H9 (cell line): Measurements from ENCODE around the gene TREML2. TPM values are rescaled to one million over a fixed set of nuclear protein-coding genes. Genes with fewer than 3 reads are reported as not detected.

Experiments used
- DNase-seq: peaks from one replicate; pipeline ENCODE4 v3.0.0-alpha.2; 2017
- H2AFZ ChIP-seq: one replicate; pipeline ENCODE4 v1.6.1; 2013; ENCODE audit warnings: mild to moderate bottlenecking, low read length, control low read depth, moderate library complexity
- H2AK5ac ChIP-seq: 2 replicates; pipeline ENCODE4 v1.6.1; 2013; ENCODE audit warnings: low read length, control low read depth, mixed read lengths; ENCODE audit not compliant: insufficient read length
- H2BK120ac ChIP-seq: one replicate; pipeline ENCODE4 v1.6.1; 2013; ENCODE audit warnings: low read depth, mild to moderate bottlenecking, low read length, control low read depth, inconsistent platforms; ENCODE audit not compliant: poor library complexity, severe bottlenecking
- H2BK12ac ChIP-seq: 2 replicates; pipeline ENCODE4 v1.6.1; 2013; ENCODE audit warnings: low read length, control low read depth, mixed read lengths, low read depth; ENCODE audit not compliant: insufficient read length
- H2BK15ac ChIP-seq: 2 replicates; pipeline ENCODE4 v1.6.1; 2013; ENCODE audit warnings: low read depth, low read length, control low read depth
- H2BK20ac ChIP-seq: one replicate; pipeline ENCODE4 v1.6.1; 2013; ENCODE audit warnings: low read depth, mild to moderate bottlenecking, low read length, control low read depth, inconsistent platforms; ENCODE audit not compliant: poor library complexity, severe bottlenecking
- H2BK5ac ChIP-seq: 2 replicates; pipeline ENCODE4 v1.6.1; 2013; ENCODE audit warnings: low read length, control low read depth, mixed read lengths; ENCODE audit not compliant: insufficient read length
- H3K14ac ChIP-seq: 2 replicates; pipeline ENCODE4 v1.6.1; 2013; ENCODE audit warnings: low read length, control low read depth; ENCODE audit not compliant: insufficient read depth
- H3K18ac ChIP-seq: 2 replicates; pipeline ENCODE4 v1.6.1; 2013; ENCODE audit warnings: low read depth, mild to moderate bottlenecking, mixed read lengths, low read length, control low read depth; ENCODE audit not compliant: insufficient read length
- H3K23ac ChIP-seq: 2 replicates; pipeline ENCODE4 v1.6.1; 2013; ENCODE audit warnings: low read length, control low read depth, mixed read lengths, low read depth; ENCODE audit not compliant: insufficient read length
- H3K23me2 ChIP-seq: 2 replicates; pipeline ENCODE4 v1.6.1; 2013; ENCODE audit warnings: low read depth, mild to moderate bottlenecking, mixed read lengths, low read length, control low read depth; ENCODE audit not compliant: insufficient read length, poor library complexity, severe bottlenecking
- H3K27ac ChIP-seq: 2 replicates; pipeline ENCODE4 v1.5.1; 2013; ENCODE audit warnings: low read length, control low read depth, mixed read lengths, low read depth; ENCODE audit not compliant: insufficient read length
- H3K27me3 ChIP-seq: 2 replicates; pipeline ENCODE4 v1.6.1; 2013; ENCODE audit warnings: low read length, control low read depth, inconsistent platforms; ENCODE audit not compliant: insufficient read depth
- H3K4ac ChIP-seq: 2 replicates; pipeline ENCODE4 v1.6.1; 2013; ENCODE audit warnings: low read depth, mild to moderate bottlenecking, control low read depth, inconsistent platforms, low read length, moderate library complexity
- H3K4me1 ChIP-seq: 2 replicates; pipeline ENCODE4 v1.6.1; 2013; ENCODE audit warnings: low read length, control low read depth, inconsistent platforms; ENCODE audit not compliant: insufficient read depth
- H3K4me2 ChIP-seq: 2 replicates; pipeline ENCODE4 v1.6.1; 2013; ENCODE audit warnings: low read length, control low read depth, mixed read lengths; ENCODE audit not compliant: insufficient read length, insufficient read depth
- H3K56ac ChIP-seq: 2 replicates; pipeline ENCODE4 v1.6.1; 2013; ENCODE audit warnings: low read depth, mild to moderate bottlenecking, mixed read lengths, low read length, control low read depth; ENCODE audit not compliant: insufficient read length
- H3K79me1 ChIP-seq: 2 replicates; pipeline ENCODE4 v1.6.1; 2013; ENCODE audit warnings: low read depth, mild to moderate bottlenecking, moderate library complexity, low read length, control low read depth, inconsistent platforms; ENCODE audit not compliant: insufficient read depth, poor library complexity, severe bottlenecking
- H3K79me2 ChIP-seq: 2 replicates; pipeline ENCODE4 v1.6.1; 2013; ENCODE audit warnings: low read length, control low read depth, inconsistent platforms; ENCODE audit not compliant: insufficient read depth
- H3K9ac ChIP-seq: 2 replicates; pipeline ENCODE4 v1.6.1; 2013; ENCODE audit warnings: low read length, control low read depth, mixed read lengths; ENCODE audit not compliant: insufficient read length; ENCODE audit errors: extremely low read depth
- H3K9me3 ChIP-seq: one replicate; pipeline ENCODE4 v1.6.1; 2013; ENCODE audit warnings: low read depth, low read length, inconsistent platforms; ENCODE audit not compliant: control insufficient read depth
- H3T11ph ChIP-seq: one replicate; pipeline ENCODE4 v1.6.1; 2013; ENCODE audit warnings: mild to moderate bottlenecking, low read length, control low read depth, inconsistent platforms
- H4K20me1 ChIP-seq: one replicate; pipeline ENCODE4 v1.6.1; 2013; ENCODE audit not compliant: control insufficient read depth, insufficient read length, insufficient read depth
- H4K5ac ChIP-seq: 2 replicates; pipeline ENCODE4 v1.6.1; 2013; ENCODE audit warnings: low read depth, mild to moderate bottlenecking, mixed read lengths, low read length, control low read depth; ENCODE audit not compliant: insufficient read length
- H4K8ac ChIP-seq: replicated peaks from 2 replicates; pipeline ENCODE4 v1.6.1; 2013; ENCODE audit warnings: low read length, control low read depth, mixed read lengths, low read depth; ENCODE audit not compliant: insufficient read length
- H4K91ac ChIP-seq: 2 replicates; pipeline ENCODE4 v1.6.1; 2013; ENCODE audit warnings: low read depth, mild to moderate bottlenecking, moderate library complexity, mixed read lengths, low read length, control low read depth; ENCODE audit not compliant: insufficient read length
- H3K27ac Mint-ChIP-seq, 3 experiments: 2 replicates in 2 of 3; 3 replicates in 1 of 3; pipeline ENCODE4 v1.8.0; 2020 to 2021; ENCODE audit warnings: mixed read lengths in 3 of 3, mild to moderate bottlenecking in 1 of 3, moderate library complexity in 1 of 3
- H3K27me3 Mint-ChIP-seq: 2 replicates; pipeline ENCODE4 v1.8.0; 2021; ENCODE audit warnings: low read depth, mild to moderate bottlenecking, moderate library complexity, mixed read lengths
- H3K36me3 Mint-ChIP-seq, 3 experiments: 2 replicates in 2 of 3; 3 replicates in 1 of 3; pipeline ENCODE4 v1.8.0; 2020 to 2021; ENCODE audit warnings: low read depth in 3 of 3, mixed read lengths in 3 of 3; ENCODE audit not compliant: insufficient read depth in 1 of 3
- H3K4me1 Mint-ChIP-seq, 2 experiments: 2 replicates each; pipeline ENCODE4 v1.8.0; 2020; ENCODE audit warnings: mixed read lengths in 2 of 2
- H3K4me3 Mint-ChIP-seq, 2 experiments: 2 replicates in 1 of 2; 3 replicates in 1 of 2; pipeline ENCODE4 v1.8.0; 2020 to 2021; ENCODE audit warnings: mild to moderate bottlenecking in 2 of 2, mixed read lengths in 2 of 2, moderate library complexity in 1 of 2
- H3K9me3 Mint-ChIP-seq, 2 experiments: 2 replicates in 1 of 2; 3 replicates in 1 of 2; pipeline ENCODE4 v1.8.0; 2020; ENCODE audit warnings: mild to moderate bottlenecking in 2 of 2, mixed read lengths in 2 of 2, moderate library complexity in 1 of 2
- CTCF ChIP-seq: fragments of 200-600 bp; sonication (generic); conservative IDR thresholded peaks from 3 replicates; pipeline ENCODE4 v1.8.0; 2021; ENCODE audit warnings: antibody characterized with exemption, mild to moderate bottlenecking
- WGBS: extraction: QIAGEN DNeasy Blood & Tissue Kit; methylation state at CpG from one replicate; pipeline ENCODE4 v1.1.7; 2013; ENCODE audit warnings: missing lambda C conversion rate, low lambda C conversion rate, mixed read lengths; ENCODE audit not compliant: insufficient read length; ENCODE audit errors: extremely low coverage; 5-methylcytosine and 5-hydroxymethylcytosine counted together
- total RNA-seq: library from RNA; stranded (reverse); gene quantifications from 2 replicates; pipeline ENCODE4 v1.2.1, GENCODE V29; 2021

TREML2 gene
- total RNA-seq, 1 experiment from 2014 or later: 0.07 TPM

- no peaks in the 10 kb centered on the region for H3K79me1 ChIP-seq
- no peak overlapping the region for H4K5ac ChIP-seq
- no peak overlapping the region for H2AFZ ChIP-seq
- no peak overlapping the region for H2BK12ac ChIP-seq
- Mint-ChIP-seq H3K9me3 (no peaks in the 10 kb centered on the region), H3K27ac (no peak overlapping the region; a peak in 1 of 7 replicates), H3K4me1 (peaks cover 14 to 18% of the 10 kb centered on the region in 2 experiments), H3K4me3 (no peak overlapping the region), H3K36me3 (no peaks in the 10 kb centered on the region), H3K27me3 (peaks cover 10% of the 10 kb centered on the region)
- H3K23ac ChIP-seq: no peak overlapping the region
- TF ChIP-seq CTCF: no peak
- H3K27me3 ChIP-seq: no peaks in the 10 kb centered on the region
- no peak overlapping the region for H4K91ac ChIP-seq
- H2BK15ac ChIP-seq: no peak overlapping the region
- no peaks in the 10 kb centered on the region for H3K9me3 ChIP-seq
- H2BK5ac ChIP-seq: no peak overlapping the region
- H3K79me2 ChIP-seq: no peaks in the 10 kb centered on the region
- H2BK120ac ChIP-seq: no peak overlapping the region
- H3K14ac ChIP-seq: no peak overlapping the region
- H3K56ac ChIP-seq: no peak overlapping the region
- H3K4me2 ChIP-seq: no peak overlapping the region
- no peak overlapping the region for H2AK5ac ChIP-seq
- H3K9ac ChIP-seq: no peak overlapping the region
- H3K18ac ChIP-seq: no peak overlapping the region
- H4K8ac ChIP-seq: no peak overlapping the region
- H2BK20ac ChIP-seq: no peak overlapping the region
- H4K20me1 ChIP-seq: no peaks in the 10 kb centered on the region
- H3K27ac ChIP-seq: no peak overlapping the region
- H3T11ph ChIP-seq: no peak overlapping the region
- H3K4me1 ChIP-seq: peaks cover 2% of the 10 kb centered on the region; the same call in 1 of the 2 replicates
- DNase-seq: no peak
- H3K4ac ChIP-seq: no peak overlapping the region
- no peaks in the 10 kb centered on the region for H3K23me2 ChIP-seq
- WGBS: no CpG with 5 or more reads among the region's 2 CpGs
Measured at GRCh38 chr6:41200296-41200900, 551 bp downstream of the TREML2 start.
